SH-SY5Y (cell line): Measurements from ENCODE around the gene RAB11FIP4.

Experiments used
- GATA2 ChIP-seq: IDR thresholded peaks from 2 replicates; pipeline ENCODE4 v1.6.1; 2011; ENCODE audit warnings: mild to moderate bottlenecking, low read depth, low read length
- GATA3 ChIP-seq: IDR thresholded peaks from 2 replicates; pipeline ENCODE4 v1.6.1; 2011; ENCODE audit warnings: low read depth, mild to moderate bottlenecking, low read length, moderate library complexity

DNA sequence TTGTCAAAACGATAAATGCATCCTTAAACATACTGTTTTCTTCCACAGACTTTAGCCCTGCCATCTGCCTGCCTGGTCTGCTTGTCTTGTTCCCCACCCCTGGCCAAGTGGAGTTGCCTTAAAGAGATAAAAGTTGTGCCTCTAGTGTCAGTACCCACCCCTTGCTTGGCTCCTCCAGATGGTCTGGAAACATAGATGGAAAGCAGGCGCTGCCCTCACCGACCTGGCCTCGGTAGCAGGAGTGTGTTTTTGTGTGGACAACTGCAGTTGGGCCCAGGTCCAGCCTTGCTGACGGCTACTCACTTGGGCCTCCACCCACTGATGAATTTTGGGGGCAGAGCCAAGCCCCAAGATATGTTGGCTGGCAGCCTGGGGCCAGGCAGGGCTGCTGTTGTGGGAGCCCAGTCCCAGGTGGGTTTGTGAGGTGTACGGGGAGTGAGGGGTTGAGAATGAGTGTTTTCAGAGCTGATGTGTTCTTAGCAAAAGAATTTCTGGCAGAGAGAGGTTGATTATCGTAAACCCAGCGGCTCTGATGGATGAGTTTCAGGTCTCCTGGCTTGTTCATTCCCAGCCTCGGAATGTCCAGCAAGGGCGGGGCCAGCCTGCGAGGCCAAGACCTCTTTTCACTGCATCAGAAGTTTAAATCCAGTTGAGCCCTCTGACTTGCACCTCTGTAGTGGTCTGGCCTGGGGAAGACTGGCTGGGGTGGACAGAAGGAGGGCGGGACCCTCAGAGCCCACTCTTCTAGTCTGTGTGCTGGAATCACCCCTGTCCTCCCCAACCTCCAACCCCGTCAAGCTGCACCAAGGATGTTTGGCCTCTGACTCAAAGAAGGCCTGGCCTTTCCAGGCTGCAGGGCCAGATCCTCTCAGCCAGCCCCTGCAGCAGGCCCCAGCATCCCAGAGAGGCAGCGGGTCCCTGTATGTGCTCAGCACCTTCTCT, 179.7 kb downstream of the RAB11FIP4 start:
- TF ChIP-seq GATA3 (no peak), GATA2 (no peak)
